Measurements from ENCODE around the gene NBEAL1.
"Not testable (repeated sequence)": the region's sequence is repeated elsewhere in the genome, so short reads cannot be mapped to it uniquely, and the experiment has no call there.

Gene NBEAL1

DNA sequence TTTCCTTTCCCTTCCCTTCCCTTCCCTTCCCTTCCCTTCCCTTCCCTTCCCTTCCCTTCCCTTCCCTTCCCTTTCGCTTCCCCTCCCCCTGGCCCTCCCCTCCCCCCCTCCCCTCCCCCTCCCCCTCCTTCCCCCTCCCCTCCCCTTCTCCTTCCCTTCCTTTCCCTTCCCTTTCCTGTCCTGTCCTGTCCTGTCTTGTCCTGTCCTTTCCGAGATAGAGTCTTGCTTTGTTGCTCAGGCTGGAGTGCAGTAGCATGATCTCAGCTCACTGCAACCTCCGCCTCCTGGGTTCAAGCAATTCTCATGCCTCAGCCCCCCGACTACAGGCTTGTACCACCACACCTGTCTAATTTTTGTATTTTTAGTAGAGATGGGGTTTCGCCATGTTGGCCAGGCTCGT, 24.5 kb downstream of the NBEAL1 start:
- not testable (repeated sequence) for DNase-seq (ENCODE audit: low read depth)

DNA sequence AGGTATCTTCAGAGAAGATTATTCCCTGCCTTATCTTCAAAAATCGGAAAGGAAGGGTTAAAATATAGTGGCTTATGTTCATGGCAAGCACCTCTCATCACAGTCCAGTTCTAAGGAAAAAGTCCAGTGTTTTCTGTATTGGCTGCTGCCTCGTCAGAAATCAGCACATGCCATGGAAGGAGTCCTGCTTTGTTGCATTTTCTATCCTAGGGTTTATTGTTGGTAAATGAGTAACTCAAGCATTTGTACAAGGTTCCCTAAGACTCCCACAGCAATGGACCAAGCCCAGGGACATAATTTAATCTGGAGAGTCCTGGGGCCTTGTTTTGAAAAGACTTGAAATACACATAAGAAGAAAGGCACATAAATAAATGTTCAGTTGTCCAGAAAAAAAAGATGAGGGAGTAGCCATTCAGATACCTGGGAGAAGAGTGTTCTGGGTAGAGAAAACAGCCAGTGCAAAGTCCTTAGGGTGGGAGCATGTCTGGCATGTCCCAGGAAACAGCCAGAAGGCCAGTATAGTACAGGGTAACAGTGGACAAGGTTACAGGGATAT, 26.4 kb downstream of the NBEAL1 start:
- DNase-seq (ENCODE audit: low read depth), result no peak

DNA sequence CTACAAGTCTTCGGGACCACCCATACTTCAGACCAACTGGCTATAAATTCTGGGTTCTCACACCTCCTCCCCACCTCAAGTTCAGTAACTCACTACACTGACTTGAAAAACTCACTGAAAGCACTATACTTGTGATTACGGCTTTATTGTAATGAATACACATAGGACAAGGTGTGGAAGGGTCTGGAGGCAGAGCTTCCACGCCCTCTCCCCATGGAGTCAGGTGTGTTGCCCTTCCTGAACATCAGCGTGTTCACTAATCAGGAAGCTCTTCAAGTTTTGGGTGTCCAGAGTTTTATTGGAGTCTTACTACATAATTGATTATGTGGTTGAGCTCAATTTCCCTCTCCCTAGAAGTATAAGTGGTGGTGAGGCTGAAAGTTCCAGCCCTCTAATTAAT, 27.5 kb downstream of the NBEAL1 start:
- no peak for DNase-seq (ENCODE audit: low read depth)

DNA sequence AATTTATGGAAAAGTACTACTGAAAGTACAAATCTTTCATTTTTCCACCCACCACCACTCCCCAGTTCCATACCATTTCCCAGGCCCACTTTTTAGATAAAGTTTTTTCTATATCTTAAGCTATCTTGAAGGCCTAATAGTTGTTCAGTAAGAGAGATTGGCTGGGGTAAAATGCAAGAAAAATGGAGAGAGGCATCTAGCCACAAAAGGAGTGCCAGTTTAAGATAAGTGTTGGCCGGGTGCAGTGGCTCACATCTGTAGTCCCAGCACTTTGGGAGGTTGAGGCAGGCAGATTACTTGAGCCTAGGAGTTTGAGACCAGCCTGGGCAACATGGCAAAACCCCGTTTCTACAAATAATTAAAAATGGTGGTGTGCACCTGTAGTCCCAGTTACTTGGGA, 28.6 kb downstream of the NBEAL1 start:
- no peak for DNase-seq (ENCODE audit: low read depth)

DNA sequence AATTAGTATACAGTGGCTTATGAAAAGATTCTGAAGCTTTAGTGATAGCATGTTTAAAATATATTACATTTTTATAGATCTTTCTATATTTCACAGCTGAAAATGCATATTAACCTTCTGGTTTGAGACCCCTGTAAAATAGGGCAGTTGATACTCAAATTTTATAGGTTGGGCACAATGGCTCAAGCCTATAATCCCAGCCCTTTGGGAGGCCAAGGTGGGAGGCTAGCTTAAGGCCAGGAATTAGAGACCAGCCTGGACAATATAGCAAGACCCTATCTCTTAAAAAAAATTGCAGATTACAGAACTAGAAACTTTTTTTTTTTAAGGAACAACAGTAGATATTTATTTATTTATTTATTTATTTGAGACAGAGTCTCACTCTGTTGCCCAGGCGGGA, 31.2 kb downstream of the NBEAL1 start:
- DNase-seq (ENCODE audit: low read depth), result no peak

DNA sequence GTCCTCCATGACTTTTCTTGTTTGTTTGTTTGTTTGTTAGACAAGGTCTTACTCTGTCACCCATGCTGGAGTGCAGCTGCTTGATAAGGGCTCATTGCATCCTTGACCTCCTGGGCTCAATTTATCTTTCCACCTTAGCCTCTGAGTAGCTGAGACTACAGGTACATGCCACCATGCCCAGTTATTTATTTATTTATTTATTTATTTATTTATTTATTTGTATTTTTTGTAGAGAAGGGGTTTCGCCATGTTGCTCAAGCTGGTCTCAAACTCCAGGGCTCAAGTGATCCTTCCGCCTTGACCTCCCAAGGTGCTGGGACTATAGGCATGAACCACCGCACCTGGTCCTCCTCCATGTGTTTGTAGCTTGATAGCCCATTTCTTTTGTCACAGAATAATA, 37.9 kb downstream of the NBEAL1 start:
- DNase-seq (ENCODE audit: low read depth), result no peak

DNA sequence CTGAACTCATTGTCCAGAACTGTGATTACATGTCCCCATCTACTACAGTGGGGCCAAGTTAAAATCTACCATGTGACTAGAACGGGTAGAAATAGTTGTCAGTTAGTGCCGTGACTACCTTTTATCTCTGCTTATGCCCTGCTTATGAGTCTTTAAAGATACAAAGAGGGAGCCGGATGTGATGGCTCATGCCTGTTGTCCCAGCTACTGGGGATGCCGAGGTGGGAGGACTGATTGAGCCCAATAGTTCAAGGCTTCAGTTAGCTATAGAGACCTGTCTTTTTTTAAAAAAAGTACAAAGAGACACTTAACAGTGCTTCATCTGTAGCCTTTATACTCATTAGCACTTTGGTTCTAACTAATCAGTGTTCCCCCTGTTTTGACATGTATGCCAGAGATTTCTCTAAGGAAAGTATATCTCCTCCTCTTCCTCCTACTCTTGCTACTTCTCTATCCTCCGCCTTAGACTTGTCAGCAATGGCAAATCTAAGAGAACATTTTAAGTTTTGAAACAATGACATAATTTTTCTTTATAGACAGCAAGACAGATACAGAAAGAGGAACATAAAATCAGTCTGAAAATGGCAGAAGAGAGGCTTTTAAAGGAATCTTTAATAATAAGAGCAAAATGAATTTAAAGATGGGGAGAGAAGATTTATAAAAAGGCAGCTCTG, 45.0 kb downstream of the NBEAL1 start:
- DNase-seq (ENCODE audit: low read depth), result no peak

DNA sequence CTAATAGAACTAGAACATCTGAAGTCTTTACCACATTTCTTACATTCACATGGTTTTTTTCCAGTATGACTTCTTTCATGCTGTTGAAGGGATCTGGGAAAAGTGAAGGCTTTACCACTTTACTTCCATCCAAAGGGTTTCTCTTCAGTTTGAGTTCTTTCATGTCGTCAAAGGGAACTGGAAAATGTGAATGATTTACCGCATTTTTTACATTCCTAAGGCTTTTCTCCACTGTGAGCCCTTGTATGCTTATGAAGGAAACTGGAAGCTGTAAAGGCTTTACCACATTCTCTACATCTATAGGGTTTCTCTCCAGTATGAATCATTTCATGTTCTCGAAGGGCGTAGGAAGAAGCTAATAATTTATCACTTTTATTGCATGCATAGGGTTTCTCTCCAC, 46.7 kb downstream of the NBEAL1 start:
- DNase-seq (ENCODE audit: low read depth), result peak; percentile 92

DNA sequence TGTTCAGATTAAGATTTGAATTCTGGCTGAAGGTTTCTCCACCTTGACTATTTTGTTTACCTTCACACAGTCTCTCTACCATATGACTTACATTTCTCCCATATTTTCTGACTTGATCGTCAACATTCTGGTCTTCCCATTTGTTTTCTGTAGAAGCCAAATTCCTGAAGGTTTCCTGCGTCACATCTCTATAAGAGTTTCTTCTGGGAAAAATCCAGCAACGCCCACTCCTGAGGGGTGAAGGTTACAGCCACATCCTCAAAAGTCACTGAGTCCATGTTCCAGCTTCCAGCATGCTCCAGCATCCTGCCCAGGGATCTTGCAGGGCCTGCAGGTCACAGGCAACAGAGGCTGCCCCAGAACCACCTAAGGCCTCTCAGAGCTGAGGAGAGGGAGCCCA, 47.5 kb downstream of the NBEAL1 start:
- DNase-seq (ENCODE audit: low read depth), result peak; percentile 12

DNA sequence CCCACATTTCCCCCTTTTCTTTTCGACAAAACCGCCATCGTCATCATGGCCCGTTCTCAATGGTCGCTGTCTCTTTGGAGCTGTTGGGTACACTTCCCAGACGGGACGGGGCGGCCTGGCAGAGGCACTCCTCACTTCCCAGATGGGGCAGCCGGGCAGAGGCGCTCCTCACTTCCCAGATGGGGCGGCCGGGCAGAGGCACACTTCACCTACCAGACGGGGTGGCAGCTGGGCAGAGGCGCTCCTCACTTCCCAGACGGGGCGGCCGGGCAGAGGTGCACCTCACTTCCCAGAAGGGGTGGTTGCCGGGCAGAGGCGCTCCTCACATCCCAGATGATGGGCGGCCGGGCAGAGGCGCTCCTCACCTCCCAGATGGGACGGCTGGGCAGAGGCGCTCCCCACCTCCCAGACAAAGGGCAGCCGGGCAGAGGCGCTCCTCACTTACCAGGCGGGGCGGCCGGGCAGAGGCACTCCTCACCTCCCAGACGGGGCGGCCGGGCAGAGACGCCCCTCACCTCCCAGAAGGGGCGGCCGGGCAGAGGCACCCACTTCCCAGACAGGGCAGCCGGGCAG, 51.9 kb downstream of the NBEAL1 start:
- DNase-seq (ENCODE audit: low read depth), result not testable (repeated sequence)

DNA sequence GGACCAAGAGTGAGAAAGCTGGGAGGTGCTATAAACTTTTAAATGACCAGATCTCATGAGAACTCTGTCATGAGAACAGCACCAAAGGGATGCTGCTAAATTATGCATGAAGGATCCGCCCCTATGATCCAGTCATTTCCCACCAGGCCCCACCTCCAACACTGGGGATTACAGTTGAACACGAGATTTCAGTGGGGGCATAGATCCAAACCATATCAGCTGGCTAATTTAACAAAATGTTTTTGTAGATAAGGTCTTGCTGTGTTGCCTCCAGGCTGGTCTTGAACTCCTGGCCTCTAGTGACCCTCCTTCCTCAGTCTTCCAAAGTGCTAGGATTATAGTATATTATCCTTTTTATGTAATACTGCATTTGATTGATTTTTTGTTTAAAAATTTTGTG, 56.0 kb downstream of the NBEAL1 start:
- no peak for DNase-seq (ENCODE audit: low read depth)

DNA sequence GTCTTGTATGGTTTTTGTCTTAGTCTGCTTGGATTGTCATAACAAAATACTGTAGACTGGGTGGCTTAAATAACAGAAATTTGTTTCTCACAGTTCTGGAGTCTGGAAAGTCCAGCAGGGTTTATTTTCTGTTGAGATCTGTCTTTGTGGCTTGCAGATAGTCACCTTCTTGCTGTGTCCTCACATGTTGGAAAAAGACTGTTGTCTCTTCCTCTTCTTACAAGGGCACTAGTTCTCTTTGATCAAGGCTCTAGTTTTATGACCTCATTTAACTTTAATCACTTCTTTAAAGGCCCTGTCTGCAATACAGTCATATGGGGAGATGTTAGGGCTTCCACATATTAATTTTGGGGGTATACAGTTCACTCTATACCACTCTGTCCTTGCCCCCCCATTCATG, 56.5 kb downstream of the NBEAL1 start:
- no peak for DNase-seq (ENCODE audit: low read depth)

DNA sequence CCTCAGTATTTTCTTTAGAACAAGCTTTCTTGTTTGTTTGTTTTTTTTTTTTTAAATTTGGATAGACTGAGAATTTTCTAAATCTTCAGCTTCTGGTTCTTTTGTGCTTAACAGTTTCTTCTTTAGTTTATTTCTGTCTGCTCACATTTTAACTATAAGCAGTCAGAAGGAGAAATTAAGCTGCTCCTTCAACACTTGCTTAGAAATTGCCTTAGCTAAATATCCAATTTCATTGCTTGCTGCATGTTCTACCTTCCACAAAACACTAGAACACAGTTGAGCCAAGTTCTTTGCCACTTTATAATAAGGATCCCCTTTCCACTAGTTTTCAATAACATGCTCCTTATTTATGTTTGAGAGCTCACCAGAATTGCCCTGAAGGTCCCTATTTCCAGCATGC, 57.7 kb downstream of the NBEAL1 start:
- no peak for DNase-seq (ENCODE audit: low read depth)

DNA sequence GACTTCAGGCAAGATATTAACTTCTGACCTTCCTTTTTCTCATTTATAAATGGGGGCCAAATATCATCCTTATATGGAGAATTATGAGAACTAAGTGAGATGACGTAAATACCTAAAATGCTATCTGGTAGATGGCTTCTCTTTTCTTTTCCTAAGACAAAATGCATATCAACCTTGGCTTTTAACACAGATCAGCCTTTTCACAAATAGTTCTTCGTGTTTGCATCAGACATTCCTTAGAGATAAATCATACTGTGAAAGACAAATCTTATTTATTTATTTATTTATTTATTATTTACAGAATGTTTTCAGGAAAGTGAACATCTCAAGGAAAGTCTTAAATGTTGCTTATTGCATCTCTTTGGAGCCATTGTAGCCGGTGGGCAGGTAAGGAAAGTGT, 62.8 kb downstream of the NBEAL1 start:
- peak; percentile 69 for DNase-seq (ENCODE audit: low read depth)

DNA sequence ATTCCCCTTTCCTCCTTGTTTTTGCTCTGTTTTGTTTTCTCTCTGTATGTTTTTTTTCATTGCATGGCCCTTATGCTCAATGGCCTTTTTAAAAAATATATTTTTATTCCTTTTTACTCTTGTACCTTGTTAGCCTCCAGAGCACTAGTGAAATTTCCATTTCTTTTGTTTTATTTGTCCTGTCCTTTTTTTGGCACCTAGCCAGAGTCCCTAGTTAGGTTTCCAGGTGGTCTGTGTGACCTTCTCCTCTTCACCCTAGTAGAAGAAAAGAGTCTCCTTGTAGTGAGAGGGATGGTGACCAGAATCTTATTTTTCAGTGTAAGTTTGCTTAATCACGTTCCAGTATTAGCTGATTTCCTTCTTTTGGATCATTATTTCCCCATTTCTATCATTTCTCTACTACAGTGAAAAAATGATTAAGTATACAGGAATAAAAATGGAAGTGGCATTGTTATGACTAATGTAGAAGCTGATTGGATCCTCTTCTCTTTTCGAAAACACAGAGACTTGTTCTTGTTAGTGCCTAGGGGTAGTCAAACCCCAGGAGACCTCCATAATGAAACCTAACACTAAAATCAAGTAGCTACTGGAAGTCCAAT, 65.9 kb downstream of the NBEAL1 start:
- no peak for DNase-seq (ENCODE audit: low read depth)

DNA sequence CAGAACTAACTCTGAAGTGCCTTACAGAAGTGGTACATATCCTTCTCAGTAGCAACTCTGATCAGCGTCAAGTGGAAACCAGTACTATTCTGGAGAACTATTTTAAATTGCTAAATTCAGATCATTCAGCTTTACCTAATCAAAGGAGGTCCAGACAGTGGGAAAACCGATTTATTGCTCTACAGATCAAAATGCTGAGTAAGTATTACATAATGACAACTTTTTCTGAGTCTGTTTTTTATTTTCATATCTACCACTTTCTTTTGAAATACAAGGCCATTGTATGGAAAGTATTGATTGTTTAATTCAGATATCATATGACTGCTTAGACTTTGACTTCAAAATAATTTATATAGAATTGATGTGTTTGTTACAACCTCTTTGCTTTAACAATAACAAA, 68.7 kb downstream of the NBEAL1 start:
- no peak for DNase-seq (ENCODE audit: low read depth)

DNA sequence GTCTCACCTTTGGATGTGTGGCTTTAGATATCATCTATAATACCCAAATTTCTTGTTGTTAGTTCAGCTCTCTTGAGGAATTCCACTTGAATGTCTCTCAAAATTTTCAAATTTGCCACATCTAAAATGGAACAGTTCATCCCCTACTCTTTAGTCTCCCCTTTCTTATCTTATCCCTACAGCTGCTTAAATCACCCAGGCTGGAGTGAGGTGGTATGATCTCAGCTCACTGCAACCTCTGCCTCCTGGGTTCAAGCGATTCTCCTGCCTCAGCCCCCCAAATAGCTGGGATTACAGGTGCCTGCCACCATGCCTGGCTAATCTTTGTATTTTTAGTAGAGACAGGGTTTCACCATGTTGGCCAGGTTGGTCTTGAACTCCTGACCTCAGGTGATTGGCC, 71.7 kb downstream of the NBEAL1 start:
- DNase-seq (ENCODE audit: low read depth), result not testable (repeated sequence)

DNA sequence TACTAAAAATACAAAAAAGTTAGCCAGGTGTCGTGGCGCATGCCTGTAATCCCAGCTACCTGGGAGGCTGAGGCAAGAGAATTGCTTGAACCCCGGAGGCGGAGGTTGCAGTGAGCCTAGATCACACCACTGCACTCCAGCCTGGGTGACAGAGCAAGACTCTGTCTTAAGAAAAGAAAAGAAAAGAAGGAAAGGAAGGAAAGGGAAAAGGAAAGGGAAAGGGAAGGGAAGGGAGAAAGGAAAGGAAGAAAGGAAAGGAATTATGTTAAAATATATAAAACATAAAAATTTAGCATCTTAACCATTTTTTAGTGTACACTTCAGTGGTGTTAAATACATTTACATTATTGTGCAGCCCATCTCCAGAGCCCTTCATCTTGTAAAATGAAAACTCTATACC, 76.0 kb downstream of the NBEAL1 start:
- DNase-seq (ENCODE audit: low read depth), result not testable (repeated sequence)

DNA sequence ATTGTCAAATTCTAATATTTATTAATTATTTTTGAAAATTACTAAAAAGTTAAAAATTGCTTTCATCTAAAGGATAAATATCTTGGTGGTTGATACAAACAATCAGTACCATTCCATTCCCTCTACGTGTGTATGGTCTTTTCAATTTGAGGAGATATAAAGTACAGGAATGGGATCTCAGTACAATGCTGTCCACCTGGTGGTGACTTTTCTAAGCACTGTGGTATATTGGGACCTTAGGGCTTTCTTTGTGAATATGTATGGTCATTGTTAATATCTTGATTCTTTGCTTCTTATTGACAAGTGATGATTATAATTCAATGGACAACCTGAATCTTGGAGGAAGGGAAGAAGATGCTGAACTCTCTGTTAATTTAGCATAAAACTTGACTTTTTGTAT, 83.1 kb downstream of the NBEAL1 start:
- DNase-seq (ENCODE audit: low read depth), result peak; percentile 9

DNA sequence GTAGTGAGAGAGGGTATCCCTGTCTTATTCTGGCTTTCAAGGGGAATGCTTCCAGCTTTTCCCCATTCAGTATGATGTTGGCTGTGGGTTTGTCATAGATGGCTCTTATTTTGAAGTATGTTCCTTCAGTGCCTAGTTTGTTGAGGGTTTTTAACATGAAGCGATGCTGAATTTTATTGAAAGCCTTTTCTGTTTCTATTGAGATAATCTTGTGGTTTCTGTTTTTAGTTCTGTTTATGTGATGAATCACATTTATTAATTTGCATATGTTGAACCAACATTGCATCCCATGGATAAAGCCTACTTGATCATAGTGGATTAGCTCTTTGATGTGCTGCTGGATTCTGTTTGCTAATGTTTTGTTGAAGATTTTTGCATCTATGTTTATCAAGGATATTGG, 87.7 kb downstream of the NBEAL1 start:
- DNase-seq (ENCODE audit: low read depth), result peak; percentile 41

DNA sequence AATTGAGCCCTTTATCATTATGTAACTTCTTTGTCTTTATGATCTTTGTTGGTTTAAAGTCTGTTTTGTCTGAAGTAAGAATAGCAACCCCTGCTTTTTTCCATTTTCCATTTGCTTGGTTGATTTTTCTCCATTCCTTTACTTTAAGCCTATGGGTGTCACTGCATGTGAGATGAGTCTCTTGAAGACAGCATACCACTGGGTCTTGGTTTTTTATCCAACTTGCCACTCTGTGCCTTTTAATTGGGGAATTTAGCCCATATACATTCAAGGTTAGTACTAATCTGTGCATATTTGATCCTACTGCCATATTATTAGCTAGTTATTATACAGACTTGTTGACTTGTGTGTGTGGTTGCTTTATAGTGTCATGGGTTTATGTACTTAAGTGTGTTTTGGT, 89.6 kb downstream of the NBEAL1 start:
- DNase-seq (ENCODE audit: low read depth), result no peak

DNA sequence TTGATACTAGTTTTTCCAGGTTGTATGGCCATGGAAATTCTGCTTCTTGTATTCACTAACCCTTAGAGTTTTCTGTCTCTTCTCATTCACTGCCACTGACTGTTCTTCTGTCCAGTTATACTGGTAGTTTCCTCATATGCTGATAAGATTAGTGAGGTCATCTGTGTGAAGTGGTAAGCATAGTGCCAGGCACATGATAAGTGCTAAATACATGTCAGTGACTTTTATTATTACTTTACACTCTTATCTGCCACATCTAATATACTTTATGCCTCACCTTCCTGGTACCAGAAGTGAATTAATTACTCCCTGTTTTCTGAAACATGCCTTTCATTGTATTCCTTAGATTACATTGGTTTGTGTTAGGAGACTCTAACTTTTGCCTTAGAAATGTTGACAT, 91.3 kb downstream of the NBEAL1 start:
- peak; percentile 28 for DNase-seq (ENCODE audit: low read depth)

DNA sequence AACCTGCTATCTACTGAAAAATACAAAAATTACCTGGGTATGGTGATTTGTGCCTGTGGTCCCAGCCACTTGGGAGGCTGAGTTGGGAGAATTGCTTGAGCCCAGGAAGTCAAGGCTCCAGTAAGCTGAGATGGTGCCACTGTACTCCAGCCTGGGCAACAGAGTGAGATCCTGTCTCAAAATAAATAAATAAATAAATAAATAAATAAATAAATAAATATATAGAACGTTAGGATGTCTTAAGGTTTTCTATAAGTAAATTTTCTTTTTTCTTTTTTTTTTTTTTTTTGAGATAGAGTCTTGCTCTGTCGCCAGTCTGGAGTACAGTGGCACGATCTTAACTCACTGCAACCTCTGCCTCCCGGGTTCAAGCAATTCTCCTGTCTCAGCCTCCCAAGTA, 95.8 kb downstream of the NBEAL1 start:
- not testable (repeated sequence) for DNase-seq (ENCODE audit: low read depth)

DNA sequence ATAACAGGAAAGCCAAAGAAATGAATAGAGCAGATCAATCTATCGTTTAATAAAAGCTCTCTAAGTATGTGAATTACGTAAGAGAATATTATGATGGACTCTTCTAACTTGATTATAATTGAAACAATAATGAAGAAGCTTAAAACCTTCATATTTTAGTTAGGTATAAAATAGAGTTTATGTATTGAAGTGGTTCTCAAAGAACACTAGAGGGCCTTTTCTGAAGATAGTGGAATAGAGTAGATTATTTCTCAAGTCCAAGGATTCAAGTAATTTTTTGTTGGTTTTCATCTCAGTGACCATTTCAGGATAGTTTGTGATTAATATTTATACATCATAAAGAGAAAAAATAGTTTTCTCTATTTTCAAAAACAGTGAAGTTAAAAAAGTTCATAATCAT, 97.7 kb downstream of the NBEAL1 start:
- DNase-seq (ENCODE audit: low read depth), result no peak
